HCT116 (cell line): ENCODE results near the gene SARS2. TPM values are rescaled to one million over a fixed set of nuclear protein-coding genes. Genes with fewer than 3 reads are reported as not detected.

Experiments
- ATAC-seq: fragments of 200-7000 bp; cut with Tn5 transposase; 2 replicates; pipeline ENCODE4 v1.9.1; 2020; ENCODE audit warnings: mild to moderate bottlenecking, moderate library complexity
- BruUV-seq: library from RNA; stranded (reverse); fragments of 400-500 nt; replicated peaks from 2 replicates; lab custom pipeline; 2021; lab: Mats Ljungman, UMichigan
- CTCF ChIA-PET: fragments of 300-600 bp; sonication (Branson Sonifier 250); formaldehyde crosslinking; loops from one replicate; lab custom pipeline; 2021; ENCODE audit warnings: antibody characterized with exemption; lab: Charles Lee
- POLR2A ChIA-PET: fragments of 300-600, 350-600 bp; sonication (Branson Sonifier 250); formaldehyde crosslinking; loops from one replicate; lab custom pipeline; 2021; ENCODE audit warnings: antibody characterized with exemption; lab: Charles Lee
- RAD21 ChIA-PET, 2 experiments: fragments of 300-600 bp; sonication (Branson Sonifier 250); formaldehyde crosslinking; loops; one replicate each; lab custom pipeline; 2023; ENCODE audit warnings: low total read pairs in 2 of 2; ENCODE audit not compliant: uncharacterized antibody in 2 of 2, unreplicated experiment in 2 of 2, low non-redundant PET in 1 of 2; lab: Charles Lee
- DNase-seq: peaks from one replicate; pipeline ENCODE4 v3.0.0-alpha.2; 2010; ENCODE audit warnings: low read depth, low spot score
- H2AFZ ChIP-seq: fragments of 200-600 bp; shearing (Covaris generic), sonication (generic); 2 replicates; pipeline ENCODE4 v1.6.1; 2017; ENCODE audit warnings: low read depth, mixed run types, mixed read lengths, antibody characterized with exemption, low read length; ENCODE audit not compliant: poor library complexity, severe bottlenecking
- H3K27ac ChIP-seq: 2 replicates; pipeline ENCODE4 v1.5.1; 2012; ENCODE audit warnings: low read depth, low read length
- H3K27me3 ChIP-seq: fragments of 200-600 bp; sonication (generic); 2 replicates; pipeline ENCODE4 v1.6.1; 2016; ENCODE audit warnings: mixed run types, low read length, mixed read lengths; ENCODE audit not compliant: insufficient read depth
- H3K36me3 ChIP-seq, 2 experiments: fragments of 200-500 bp in 1 of 2; fragments of 200-600 bp in 1 of 2; sonication (Bioruptor generic) in 1 of 2; sonication (generic) in 1 of 2; 2 replicates each; pipeline versions ENCODE4 v1.5.1 to v1.6.1; 2014 to 2016; ENCODE audit warnings: low read length in 2 of 2, inconsistent platforms in 1 of 2, mixed read lengths in 1 of 2, mixed run types in 1 of 2; ENCODE audit not compliant: insufficient read depth in 2 of 2, control insufficient read depth in 1 of 2
- H3K4me1 ChIP-seq, 2 experiments: fragments of 200-600 bp in 1 of 2; sonication (generic) in 1 of 2; 2 replicates each; pipeline versions ENCODE4 v1.5.1 to v1.6.1; 2012 to 2017; ENCODE audit warnings: low read length in 2 of 2, inconsistent platforms in 1 of 2, mild to moderate bottlenecking in 1 of 2, mixed read lengths in 1 of 2, mixed run types in 1 of 2, moderate library complexity in 1 of 2; ENCODE audit not compliant: insufficient read depth in 2 of 2, control insufficient read depth in 1 of 2
- H3K4me2 ChIP-seq: fragments of 200-600 bp; sonication (generic); 2 replicates; pipeline ENCODE4 v1.6.1; 2017; ENCODE audit warnings: mixed run types, low read length, mixed read lengths
- H3K4me3 ChIP-seq, 2 experiments: fragments of 200-600 bp in 1 of 2; sonication (generic) in 1 of 2; replicated peaks in 1 of 2; 2 replicates each; pipeline ENCODE4 v1.5.1; 2011 to 2016; ENCODE audit warnings: low read length in 2 of 2, control low read depth in 1 of 2, low read depth in 1 of 2, mild to moderate bottlenecking in 1 of 2, mixed read lengths in 1 of 2, mixed run types in 1 of 2
- H3K79me2 ChIP-seq: fragments of 200-600 bp; sonication (generic); 2 replicates; pipeline ENCODE4 v1.6.1; 2017; ENCODE audit warnings: mild to moderate bottlenecking, mixed run types, low read length, moderate library complexity, mixed read lengths; ENCODE audit not compliant: insufficient read depth
- H3K9ac ChIP-seq: fragments of 200-600 bp; sonication (generic); 2 replicates; pipeline ENCODE4 v1.6.1; 2016; ENCODE audit warnings: low read length, mixed read lengths
- H3K9me2 ChIP-seq: fragments of 200-600 bp; sonication (generic), shearing (Covaris generic); 2 replicates; pipeline ENCODE4 v1.6.1; 2017; ENCODE audit warnings: mixed run types, mild to moderate bottlenecking, moderate library complexity; ENCODE audit not compliant: insufficient read depth
- H3K9me3 ChIP-seq, 2 experiments: fragments of 200-500 bp in 1 of 2; fragments of 200-600 bp in 1 of 2; sonication (Bioruptor generic) in 1 of 2; sonication (generic) in 1 of 2; 2 replicates each; pipeline ENCODE4 v1.6.1; 2014 to 2017; ENCODE audit warnings: low read length in 2 of 2, mixed read lengths in 2 of 2, inconsistent platforms in 1 of 2, low read depth in 1 of 2, mild to moderate bottlenecking in 1 of 2, mixed run types in 1 of 2, moderate library complexity in 1 of 2; ENCODE audit not compliant: control insufficient read depth in 1 of 2, insufficient read depth in 1 of 2
- H4K20me1 ChIP-seq: fragments of 200-600 bp; sonication (generic), shearing (Covaris generic); 2 replicates; pipeline ENCODE4 v1.6.1; 2017; ENCODE audit warnings: mixed run types, mild to moderate bottlenecking, moderate library complexity; ENCODE audit not compliant: insufficient read depth
- EGR1 ChIP-seq: IDR thresholded peaks from 2 replicates; pipeline ENCODE4 v1.6.1; 2012; ENCODE audit warnings: low read depth
- ELF1 ChIP-seq: IDR thresholded peaks from 2 replicates; pipeline ENCODE4 v1.6.1; 2012; ENCODE audit warnings: low read depth, borderline replicate concordance
- EZH2phosphoT487 ChIP-seq: fragments of 200-600 bp; IDR thresholded peaks from 2 replicates; pipeline ENCODE4 v1.6.1; 2018; ENCODE audit warnings: antibody characterized with exemption, borderline replicate concordance
- JUND ChIP-seq: IDR thresholded peaks from 2 replicates; pipeline ENCODE4 v1.6.1; 2012
- POLR2AphosphoS5 ChIP-seq: IDR thresholded peaks from 2 replicates; pipeline ENCODE4 v1.6.1; 2011; ENCODE audit warnings: mild to moderate bottlenecking, low read depth, low read length, moderate library complexity
- SIN3A ChIP-seq: IDR thresholded peaks from 2 replicates; pipeline ENCODE4 v1.6.1; 2012; ENCODE audit warnings: low read depth
- SP1 ChIP-seq: IDR thresholded peaks from 2 replicates; pipeline ENCODE4 v1.6.1; 2012; ENCODE audit warnings: low read depth
- SRF ChIP-seq: IDR thresholded peaks from 2 replicates; pipeline ENCODE4 v1.6.1; 2012; ENCODE audit warnings: low read depth
- TCF7L2 ChIP-seq: IDR thresholded peaks from 2 replicates; pipeline ENCODE4 v1.7.0; 2011; ENCODE audit warnings: borderline replicate concordance, inconsistent platforms; ENCODE audit not compliant: insufficient read depth, insufficient read length; ENCODE audit errors: extremely low read depth
- YY1 ChIP-seq: IDR thresholded peaks from 2 replicates; pipeline ENCODE4 v1.6.1; 2011; ENCODE audit warnings: low read length, low read depth, moderate library complexity, mild to moderate bottlenecking; ENCODE audit not compliant: insufficient replicate concordance; ENCODE audit errors: extremely low read depth
- ZFX ChIP-seq: fragments of 450-650 bp; IDR thresholded peaks from 2 replicates; pipeline ENCODE4 v1.6.1; 2017
- intact Hi-C: fragments of 100-400 bp; cut with micrococcal nuclease; formaldehyde crosslinking; loops from 2 replicates; pipeline ENCODE4 v1.10.0; 2022
- total RNA-seq: library from RNA; stranded (reverse); gene quantifications from one replicate; pipeline ENCODE4 v1.2.1, GENCODE V29; 2021; ENCODE audit not compliant: unreplicated experiment
- TF ChIP-seq, protein P1 (sequence below): IDR thresholded peaks from 2 replicates; pipeline ENCODE4 v1.6.1; 2011; ENCODE audit warnings: mild to moderate bottlenecking, low read length, moderate library complexity; ENCODE audit not compliant: insufficient replicate concordance; ENCODE audit errors: extremely low read depth
- TF ChIP-seq, protein P2 (sequence below), 3 experiments: fragments of 200-600 bp in 1 of 3; sonication (generic) in 1 of 3; IDR thresholded peaks in 2 of 3; conservative IDR thresholded peaks in 1 of 3; 2 replicates each; pipeline ENCODE4 v1.5.1; 2012 to 2017; ENCODE audit warnings: low read depth in 2 of 3, low read length in 2 of 3, antibody characterized with exemption in 1 of 3, borderline replicate concordance in 1 of 3, control low read depth in 1 of 3, mild to moderate bottlenecking in 1 of 3, mixed read lengths in 1 of 3, mixed run types in 1 of 3, moderate library complexity in 1 of 3; ENCODE audit not compliant: insufficient read depth in 1 of 3
- TF ChIP-seq, protein P3 (sequence below): IDR thresholded peaks from 2 replicates; pipeline ENCODE4 v1.6.1; 2012
- TF ChIP-seq, protein P4 (sequence below): IDR thresholded peaks from 2 replicates; pipeline ENCODE4 v1.6.1; 2012

SARS2 gene
- total RNA-seq, 1 experiment from 2014 or later, result 58.2 TPM

DNA sequence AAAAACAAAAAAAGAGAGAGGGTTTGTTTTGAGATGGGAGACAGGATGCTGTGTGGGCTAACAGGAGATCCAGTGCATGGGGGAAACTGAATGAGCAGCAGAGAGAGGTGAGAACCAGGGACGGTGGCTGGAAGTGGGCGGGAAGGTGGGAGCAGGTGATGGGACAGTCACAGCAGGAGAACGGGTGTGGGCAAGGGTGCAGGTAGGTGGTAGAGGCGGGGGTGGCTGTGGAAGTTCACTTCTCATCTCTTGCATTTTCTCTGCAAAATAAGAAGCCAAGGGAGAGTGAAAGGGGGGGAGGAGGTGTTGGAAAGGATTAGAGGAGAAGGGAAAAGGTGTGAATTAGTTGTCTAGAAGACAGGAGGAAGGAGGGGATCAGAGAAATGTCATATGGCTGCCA is 23.1 kb upstream of the SARS2 start:
- H3K9ac ChIP-seq, result no peak overlapping the region
- TF ChIP-seq ELF1 (no peak), YY1 (no peak), EZH2phosphoT487 (no peak), SRF (no peak), JUND (no peak), EGR1 (no peak), ZFX (no peak), TCF7L2 (no peak), POLR2AphosphoS5 (no peak), SIN3A (no peak), SP1 (no peak)
- TF ChIP-seq, protein P1, sequence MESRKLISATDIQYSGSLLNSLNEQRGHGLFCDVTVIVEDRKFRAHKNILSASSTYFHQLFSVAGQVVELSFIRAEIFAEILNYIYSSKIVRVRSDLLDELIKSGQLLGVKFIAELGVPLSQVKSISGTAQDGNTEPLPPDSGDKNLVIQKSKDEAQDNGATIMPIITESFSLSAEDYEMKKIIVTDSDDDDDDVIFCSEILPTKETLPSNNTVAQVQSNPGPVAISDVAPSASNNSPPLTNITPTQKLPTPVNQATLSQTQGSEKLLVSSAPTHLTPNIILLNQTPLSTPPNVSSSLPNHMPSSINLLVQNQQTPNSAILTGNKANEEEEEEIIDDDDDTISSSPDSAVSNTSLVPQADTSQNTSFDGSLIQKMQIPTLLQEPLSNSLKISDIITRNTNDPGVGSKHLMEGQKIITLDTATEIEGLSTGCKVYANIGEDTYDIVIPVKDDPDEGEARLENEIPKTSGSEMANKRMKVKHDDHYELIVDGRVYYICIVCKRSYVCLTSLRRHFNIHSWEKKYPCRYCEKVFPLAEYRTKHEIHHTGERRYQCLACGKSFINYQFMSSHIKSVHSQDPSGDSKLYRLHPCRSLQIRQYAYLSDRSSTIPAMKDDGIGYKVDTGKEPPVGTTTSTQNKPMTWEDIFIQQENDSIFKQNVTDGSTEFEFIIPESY, result no peak
- TF ChIP-seq, protein P2, sequence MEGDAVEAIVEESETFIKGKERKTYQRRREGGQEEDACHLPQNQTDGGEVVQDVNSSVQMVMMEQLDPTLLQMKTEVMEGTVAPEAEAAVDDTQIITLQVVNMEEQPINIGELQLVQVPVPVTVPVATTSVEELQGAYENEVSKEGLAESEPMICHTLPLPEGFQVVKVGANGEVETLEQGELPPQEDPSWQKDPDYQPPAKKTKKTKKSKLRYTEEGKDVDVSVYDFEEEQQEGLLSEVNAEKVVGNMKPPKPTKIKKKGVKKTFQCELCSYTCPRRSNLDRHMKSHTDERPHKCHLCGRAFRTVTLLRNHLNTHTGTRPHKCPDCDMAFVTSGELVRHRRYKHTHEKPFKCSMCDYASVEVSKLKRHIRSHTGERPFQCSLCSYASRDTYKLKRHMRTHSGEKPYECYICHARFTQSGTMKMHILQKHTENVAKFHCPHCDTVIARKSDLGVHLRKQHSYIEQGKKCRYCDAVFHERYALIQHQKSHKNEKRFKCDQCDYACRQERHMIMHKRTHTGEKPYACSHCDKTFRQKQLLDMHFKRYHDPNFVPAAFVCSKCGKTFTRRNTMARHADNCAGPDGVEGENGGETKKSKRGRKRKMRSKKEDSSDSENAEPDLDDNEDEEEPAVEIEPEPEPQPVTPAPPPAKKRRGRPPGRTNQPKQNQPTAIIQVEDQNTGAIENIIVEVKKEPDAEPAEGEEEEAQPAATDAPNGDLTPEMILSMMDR (IDR thresholded peaks at IDR 0.05 in 2 of 3, conservative IDR thresholded peaks at IDR 0.05 in 1 of 3; ENCODE audit: borderline replicate concordance in 1 of 3, insufficient read depth in 1 of 3, low read depth in 2 of 3, low read length in 2 of 3), result no peak
- TF ChIP-seq, protein P3, sequence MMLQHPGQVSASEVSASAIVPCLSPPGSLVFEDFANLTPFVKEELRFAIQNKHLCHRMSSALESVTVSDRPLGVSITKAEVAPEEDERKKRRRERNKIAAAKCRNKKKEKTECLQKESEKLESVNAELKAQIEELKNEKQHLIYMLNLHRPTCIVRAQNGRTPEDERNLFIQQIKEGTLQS, result no peak
- TF ChIP-seq, protein P4, sequence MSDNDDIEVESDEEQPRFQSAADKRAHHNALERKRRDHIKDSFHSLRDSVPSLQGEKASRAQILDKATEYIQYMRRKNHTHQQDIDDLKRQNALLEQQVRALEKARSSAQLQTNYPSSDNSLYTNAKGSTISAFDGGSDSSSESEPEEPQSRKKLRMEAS, result no peak
- H2AFZ ChIP-seq, result no peak overlapping the region
- intact Hi-C loops, result no loop called here
- H3K79me2 ChIP-seq, result no peaks in the 10 kb centered on the region
- ChIA-PET CTCF (no interaction called here), POLR2A (no interaction called here), RAD21 (no interaction called here)
- no peak overlapping the region for H3K27ac ChIP-seq
- H4K20me1 ChIP-seq, result no peaks in the 10 kb centered on the region
- ATAC-seq (no peak), DNase-seq (no peak)
- no peak overlapping the region for H3K4me3 ChIP-seq
- no peaks in the 10 kb centered on the region for H3K9me3 ChIP-seq
- H3K36me3 ChIP-seq, result no peaks in the 10 kb centered on the region
- BruUV-seq, result no TSS peak
- peaks cover 3 to 10% of the 10 kb centered on the region in 2 experiments for H3K4me1 ChIP-seq
- no peak overlapping the region for H3K4me2 ChIP-seq
- H3K9me2 ChIP-seq, result no peaks in the 10 kb centered on the region
- no peaks in the 10 kb centered on the region for H3K27me3 ChIP-seq
